NCI-H748 (cell line): ENCODE measurements around the gene PATJ.
A peak's percentile ranks its signal among the peaks of the same experiment; 100 is the strongest.
"Not testable (repeated sequence)": the region's sequence is repeated elsewhere in the genome, so short reads cannot be mapped to it uniquely, and the experiment has no call there.

Experiments used
- DNase-seq: peaks from one replicate; lab custom pipeline; 2025; ENCODE audit not compliant: unreplicated experiment; lab: John Stamatoyannopoulos, UW

The PATJ gene

GRCh38 chr1:61935516-61935915 lies 193.2 kb downstream of the PATJ start:
- no peak for DNase-seq

GRCh38 chr1:61936839-61937238 lies 194.6 kb downstream of the PATJ start:
- no peak for DNase-seq

GRCh38 chr1:61941794-61942193 lies 199.5 kb downstream of the PATJ start:
- no peak for DNase-seq

GRCh38 chr1:61942856-61943255 lies 200.6 kb downstream of the PATJ start:
- no peak for DNase-seq

GRCh38 chr1:61948685-61949084 lies 206.4 kb downstream of the PATJ start:
- not testable (repeated sequence) for DNase-seq

GRCh38 chr1:61950418-61950817 lies 208.1 kb downstream of the PATJ start:
- no peak for DNase-seq

- DNase-seq: peak; percentile 61
Observed at GRCh38 chr1:61951731-61952580, 209.7 kb downstream of the PATJ start.

- no peak for DNase-seq
Observed at GRCh38 chr1:61952675-61953074, 210.4 kb downstream of the PATJ start.

- no peak for DNase-seq
Observed at GRCh38 chr1:61953076-61953789, 211.0 kb downstream of the PATJ start.

GRCh38 chr1:61953790-61954150 lies 211.5 kb downstream of the PATJ start:
- DNase-seq: no peak

GRCh38 chr1:61955261-61955660 lies 213.0 kb downstream of the PATJ start:
- DNase-seq: no peak

GRCh38 chr1:61956016-61956645 lies 213.9 kb downstream of the PATJ start:
- no peak for DNase-seq

GRCh38 chr1:61956784-61957183 lies 214.5 kb downstream of the PATJ start:
- no peak for DNase-seq

GRCh38 chr1:61961009-61961408 lies 218.7 kb downstream of the PATJ start:
- no peak for DNase-seq

- DNase-seq: no peak
Observed at GRCh38 chr1:61962631-61963030, 220.4 kb downstream of the PATJ start.

GRCh38 chr1:61966450-61967225 lies 224.4 kb downstream of the PATJ start:
- DNase-seq: not testable (repeated sequence)

- DNase-seq: no peak
Observed at GRCh38 chr1:61967750-61968149, 225.5 kb downstream of the PATJ start.

GRCh38 chr1:61968869-61969268 lies 226.6 kb downstream of the PATJ start:
- no peak for DNase-seq

GRCh38 chr1:61973100-61973837 lies 231.0 kb downstream of the PATJ start:
- DNase-seq: no peak

- DNase-seq: no peak
Observed at GRCh38 chr1:61975638-61976037, 233.4 kb downstream of the PATJ start.
